HEK293T (cell line): ENCODE results near the gene NINJ2.

Experiments
- BHLHE40 ChIP-seq: fragments of 450-650 bp; IDR thresholded peaks from 2 replicates; pipeline ENCODE4 v1.6.1; 2016; ENCODE audit warnings: mild to moderate bottlenecking, moderate library complexity, borderline replicate concordance
- ELF4 ChIP-seq: fragments of 450-650 bp; IDR thresholded peaks from 2 replicates; pipeline ENCODE4 v1.6.1; 2017; ENCODE audit warnings: antibody characterized with exemption
- LEF1 ChIP-seq: fragments of 450-650 bp; IDR thresholded peaks from 2 replicates; pipeline ENCODE4 v1.6.1; 2017; ENCODE audit warnings: mild to moderate bottlenecking, borderline replicate concordance
- NFRKB ChIP-seq: fragments of 450-650 bp; IDR thresholded peaks from 2 replicates; pipeline ENCODE4 v1.6.1; 2016; ENCODE audit warnings: mild to moderate bottlenecking, moderate library complexity
- SP1 ChIP-seq: fragments of 450-650 bp; IDR thresholded peaks from 2 replicates; pipeline ENCODE4 v1.6.1; 2017
- SUZ12 ChIP-seq: fragments of 450-650 bp; IDR thresholded peaks from 2 replicates; pipeline ENCODE4 v1.6.1; 2016; ENCODE audit warnings: mild to moderate bottlenecking

DNA sequence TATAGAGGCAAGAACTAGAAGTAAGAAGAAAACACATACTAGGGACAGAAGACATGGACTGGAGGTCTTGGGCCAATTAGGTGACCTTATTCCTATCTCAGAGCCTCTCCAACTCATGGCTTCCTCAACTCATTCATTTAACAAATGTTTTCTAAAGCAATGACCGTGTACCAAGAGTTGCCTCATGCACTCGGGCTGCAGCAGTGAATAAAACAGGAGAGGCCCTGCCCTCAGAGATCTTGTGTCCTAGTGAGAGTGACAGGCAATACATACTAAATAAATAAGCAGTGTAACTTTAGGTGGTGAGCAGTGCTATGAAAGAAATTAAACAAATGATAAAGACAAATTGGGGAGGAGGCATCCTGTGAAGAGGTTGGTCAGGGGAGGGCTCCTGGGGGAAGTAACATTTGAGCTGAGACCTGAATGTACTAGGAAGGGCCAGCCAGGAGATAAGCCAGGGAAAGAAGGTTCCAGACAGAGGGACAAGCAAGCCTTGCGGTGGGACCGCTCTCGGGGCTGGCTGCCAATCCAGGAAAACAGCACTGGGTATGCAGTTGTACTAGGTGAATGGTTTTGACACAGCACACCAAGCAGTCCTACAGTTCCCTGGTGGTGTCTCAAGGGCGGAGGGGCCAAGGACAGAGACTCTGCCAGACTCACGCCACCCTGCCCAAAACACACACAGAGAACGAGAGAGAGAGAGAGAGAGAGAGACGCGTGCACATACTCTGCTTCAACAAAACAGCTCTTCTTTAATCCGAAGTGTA is 1.3 kb downstream of the NINJ2 start:
- TF ChIP-seq ELF4 (no peak), BHLHE40 (no peak), SUZ12 (no peak), LEF1 (no peak), SP1 (no peak), NFRKB (no peak)
